H1 (cell line): ENCODE results near the gene TMED10. TPM values are rescaled to one million over a fixed set of nuclear protein-coding genes. Genes with fewer than 3 reads are reported as not detected.

Source experiments
- CREB1 ChIP-seq: IDR thresholded peaks from 2 replicates; pipeline ENCODE4 v1.6.1; 2012; ENCODE audit warnings: inconsistent platforms
- CTCF ChIP-seq, 3 experiments: IDR thresholded peaks; 1 replicate in 2 of 3; 2 replicates in 1 of 3; pipeline versions ENCODE4 v1.5.1 to v1.6.1; 2011; ENCODE audit warnings: low read length in 3 of 3, mild to moderate bottlenecking in 3 of 3, inconsistent platforms in 2 of 3, low read depth in 1 of 3, moderate library complexity in 1 of 3; ENCODE audit not compliant: insufficient read depth in 1 of 3; ENCODE audit errors: control extremely low read depth in 1 of 3
- KDM5A ChIP-seq: fragments of 200-600 bp; IDR thresholded peaks from 2 replicates; pipeline ENCODE4 v1.7.1; 2012; ENCODE audit warnings: mild to moderate bottlenecking, low read length, inconsistent platforms, mixed read lengths
- NANOG ChIP-seq: IDR thresholded peaks from 2 replicates; pipeline ENCODE4 v1.6.1; 2011; ENCODE audit warnings: low read length, low read depth, mild to moderate bottlenecking, inconsistent platforms; ENCODE audit not compliant: insufficient read depth, poor library complexity, severe bottlenecking
- YY1 ChIP-seq: IDR thresholded peaks from 2 replicates; pipeline ENCODE4 v1.6.1; 2011; ENCODE audit warnings: low read depth, mild to moderate bottlenecking, low read length
- polyA plus RNA-seq, 7 experiments: library from polyadenylated mRNA; depleted of rRNA in 3 of 7; stranded (reverse) in 5 of 7; unstranded in 2 of 7; fragments of >200 nt in 5 of 7; fragments of 200-250 nt in 2 of 7; gene quantifications; 1 replicate in 5 of 7; 2 replicates in 1 of 7; 4 replicates in 1 of 7; pipeline versions ENCODE4 v1.2.1 to v1.2.3, GENCODE V29; 2011 to 2013; ENCODE audit warnings: missing spikeins in 2 of 7, mixed read lengths in 2 of 7
- total RNA-seq: library from RNA; stranded (reverse); fragmentation: NEBNext Ultra II Directional; extraction: Animal tissue kit (Norgen Biotek cat#: 25700); gene quantifications from 2 replicates; pipeline ENCODE4 v1.2.1, GENCODE V29; 2021

TMED10 gene
- total and polyA plus RNA-seq, 2 of the 8 experiments (the other 6 are each of a cell fraction or from before 2014, with no cell fraction given) = 218 to 250 TPM

GRCh38 chr14:75201087-75201486 is 24.7 kb upstream of the TMED10 start (continued):
- no peak for TF ChIP-seq KDM5A
- TF ChIP-seq NANOG = no peak
- TF ChIP-seq CTCF (IDR thresholded peaks at IDR 0.05; ENCODE audit: control extremely low read depth in 1 of 3, insufficient read depth in 1 of 3, low read depth in 1 of 3, low read length in 3 of 3) = no peak
- TF ChIP-seq YY1 = no peak
- no peak for TF ChIP-seq CREB1
